T-cell (primary cell): ENCODE results near the gene HGD. TPM values are rescaled to one million over a fixed set of nuclear protein-coding genes. Genes with fewer than 3 reads are reported as not detected.
A peak's percentile ranks its signal among the peaks of the same experiment; 100 is the strongest.

ENCODE experiments used
- ATAC-seq, 4 experiments: fragments of 200-7000 bp in 3 of 4; fragments of 150-1000 bp in 1 of 4; cut with Tn5 transposase; replicated peaks in 1 of 4; 1 replicate in 3 of 4; 2 replicates in 1 of 4; pipeline ENCODE4 v1.10.0; 2021; ENCODE audit warnings: moderate library complexity in 3 of 4, mild to moderate bottlenecking in 2 of 4, moderate number of reproducible peaks in 1 of 4
- CTCF ChIA-PET, 2 donors: fragments of 300-600 bp; sonication (Branson Sonifier 250); formaldehyde crosslinking; loops; one replicate each; lab custom pipeline; 2022; ENCODE audit warnings: antibody characterized with exemption in 2 of 2; lab: Charles Lee
- POLR2A ChIA-PET, 2 donors: fragments of 300-600 bp; sonication (Branson Sonifier 250); formaldehyde crosslinking; loops; one replicate each; lab custom pipeline; 2022; ENCODE audit warnings: antibody characterized with exemption in 2 of 2; lab: Charles Lee
- DNase-seq, 35 experiments: peaks; one replicate each; pipeline versions ENCODE4 v3.0.0 to v3.0.0-alpha.2; 2013 to 2023
- H3K27ac ChIP-seq: one replicate; pipeline ENCODE4 v1.5.1; 2013; ENCODE audit warnings: low read length
- H3K27me3 ChIP-seq, 2 experiments: replicated peaks in 1 of 2; 1 replicate in 1 of 2; 2 replicates in 1 of 2; pipeline versions ENCODE4 v1.6.1 to v1.7.0; 2013; ENCODE audit warnings: low read length in 1 of 2, mixed read lengths in 1 of 2; ENCODE audit not compliant: control insufficient read depth in 2 of 2, insufficient read depth in 2 of 2; ENCODE audit errors: extremely low read depth in 1 of 2
- H3K36me3 ChIP-seq, 2 donors: 1 replicate in 1 of 2; 2 replicates in 1 of 2; pipeline versions ENCODE4 v1.6.1 to v1.7.0; 2013; ENCODE audit warnings: low read length in 1 of 2; ENCODE audit not compliant: control insufficient read depth in 2 of 2, insufficient read depth in 1 of 2; ENCODE audit errors: extremely low read depth in 1 of 2
- H3K4me1 ChIP-seq, 2 experiments: 1 replicate in 1 of 2; 2 replicates in 1 of 2; pipeline versions ENCODE4 v1.6.1 to v1.7.0; 2013; ENCODE audit warnings: low read length in 2 of 2, mixed read lengths in 1 of 2; ENCODE audit not compliant: insufficient read depth in 2 of 2, control insufficient read depth in 1 of 2; ENCODE audit errors: extremely low read depth in 1 of 2
- H3K4me3 ChIP-seq, 2 donors: 1 replicate in 1 of 2; 2 replicates in 1 of 2; pipeline versions ENCODE4 v1.5.1 to v1.7.0; 2013; ENCODE audit warnings: mild to moderate bottlenecking in 2 of 2, low read length in 1 of 2, moderate library complexity in 1 of 2; ENCODE audit not compliant: control insufficient read depth in 1 of 2; ENCODE audit errors: extremely low read depth in 1 of 2
- H3K9me3 ChIP-seq: 2 replicates; pipeline ENCODE4 v1.7.0; 2013
- H3K27ac Mint-ChIP-seq, 2 donors: one replicate each; pipeline ENCODE4 v1.8.0; 2020 to 2021; ENCODE audit warnings: mild to moderate bottlenecking in 2 of 2, mixed read lengths in 2 of 2
- H3K27me3 Mint-ChIP-seq, 2 donors: one replicate each; pipeline ENCODE4 v1.8.0; 2021 to 2022; ENCODE audit warnings: mixed read lengths in 2 of 2
- H3K36me3 Mint-ChIP-seq: one replicate; pipeline ENCODE4 v1.8.0; 2021; ENCODE audit warnings: mixed read lengths
- H3K4me1 Mint-ChIP-seq, 3 donors: one replicate each; pipeline ENCODE4 v1.8.0; 2020 to 2022; ENCODE audit warnings: mixed read lengths in 3 of 3, mild to moderate bottlenecking in 1 of 3
- H3K4me3 Mint-ChIP-seq, 3 donors: one replicate each; pipeline ENCODE4 v1.8.0; 2020 to 2022; ENCODE audit warnings: mild to moderate bottlenecking in 3 of 3, mixed read lengths in 3 of 3, moderate library complexity in 3 of 3
- H3K9me3 Mint-ChIP-seq, 3 donors: one replicate each; pipeline ENCODE4 v1.8.0; 2020 to 2022; ENCODE audit warnings: mixed read lengths in 3 of 3
- WGBS: methylation state at CpG from one replicate; pipeline ENCODE4 v1.1.5; 2013; ENCODE audit warnings: missing lambda C conversion rate; ENCODE audit not compliant: insufficient coverage; 5-methylcytosine and 5-hydroxymethylcytosine counted together
- total RNA-seq, 35 experiments: library from RNA in 6 of 35; stranded (reverse) in 6 of 35; fragments of 120-200 nt in 1 of 35; gene quantifications; one replicate each; pipeline versions ENCODE4 v1.2.1 to v1.2.4 and lab custom pipeline; 2013 to 2026

Gene HGD
- total RNA-seq, 5 donors from 2014 or later (not counting 1 experiment from before 2014, with no cell fraction given) = 1.5 to 4.1 (median 2.6) TPM

DNA sequence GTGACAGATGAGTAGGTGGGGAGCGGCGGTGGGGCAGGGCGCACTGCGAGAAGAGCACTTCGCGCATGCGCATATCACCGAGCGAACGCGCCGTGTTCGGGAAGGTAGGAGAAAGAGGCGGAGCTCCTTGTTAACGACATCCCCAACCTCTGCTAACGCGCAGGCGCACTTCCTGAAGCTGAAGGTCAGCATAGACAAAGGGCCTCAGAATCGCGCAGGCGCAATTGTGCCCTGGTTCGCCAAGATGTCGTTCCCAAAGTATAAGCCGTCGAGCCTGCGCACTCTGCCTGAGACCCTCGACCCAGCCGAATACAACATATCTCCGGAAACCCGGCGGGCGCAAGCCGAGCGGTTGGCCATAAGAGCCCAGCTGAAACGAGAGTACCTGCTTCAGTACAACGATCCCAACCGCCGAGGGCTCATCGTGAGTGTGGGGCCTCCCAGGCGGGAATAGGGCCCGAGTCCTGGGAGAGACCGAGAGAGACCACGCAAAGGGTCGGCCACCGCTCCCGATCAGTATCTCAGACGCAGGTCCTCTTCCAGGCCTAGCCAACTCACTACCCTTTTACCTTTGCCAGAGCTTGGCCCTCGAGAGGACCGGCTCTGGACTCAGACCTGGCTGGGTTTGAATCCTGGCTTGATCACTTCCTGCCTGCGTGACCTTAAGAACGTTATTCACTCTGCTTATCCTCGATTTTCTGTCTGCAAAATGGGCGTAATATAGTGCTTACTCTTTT lies 85.8 kb downstream of the HGD start, which contains the start of gene NDUFB4:
NDUFB4 (plus strand) TSS at position 221 of the 737 bp plus-strand sequence; CDS start at position 245, 24 bp downstream.
- Mint-ChIP-seq H3K4me3 (peak within 1 kb of the TSS in 2 of 3 donors; percentile 94 to 96), H3K4me1 (peaks cover 9 to 14% (median 10%) of the 10 kb centered on the region in 3 donors)
- WGBS = under 1% methylated on average over 46 of the region's 53 CpGs

DNA sequence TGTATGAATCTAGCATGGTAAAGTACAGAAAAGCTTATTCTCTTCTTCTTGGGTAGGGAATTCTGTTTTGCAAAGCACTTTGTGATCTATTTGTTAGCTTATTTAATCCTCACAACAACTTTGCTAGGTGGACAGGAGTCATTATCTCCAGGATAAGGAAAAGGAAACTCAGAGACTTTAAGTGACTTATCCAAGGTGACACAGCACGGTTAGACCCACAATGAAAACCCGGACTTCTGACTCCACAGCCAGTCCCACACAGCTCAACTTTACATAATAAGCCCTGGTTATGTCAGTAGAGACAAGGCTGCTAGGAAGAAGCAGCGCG lies 86.3 kb downstream of the HGD start:
- Histone ChIP-seq H3K27ac (peak overlapping the region; percentile 96), H3K27me3 (no peaks in the 10 kb centered on the region), H3K4me1 (peaks cover 11 to 20% of the 10 kb centered on the region in 2 experiments), H3K9me3 (no peaks in the 10 kb centered on the region), H3K4me3 (peak overlapping the region; percentile 91 to 97), H3K36me3 (peaks cover 0 to 25% of the 10 kb centered on the region in 2 donors)
- Mint-ChIP-seq H3K27me3 (no peaks in the 10 kb centered on the region), H3K27ac (peak overlapping the region; percentile 94 to 97), H3K9me3 (no peaks in the 10 kb centered on the region), H3K4me1 (peaks cover 9 to 10% (median 9%) of the 10 kb centered on the region in 3 donors), H3K4me3 (peak overlapping the region in 2 of 3 donors; percentile 94 to 96), H3K36me3 (peaks cover 4% of the 10 kb centered on the region)
- ChIA-PET POLR2A (interaction anchor here (0.6 to 1.6 kb wide), 15 partner anchors 28 to 502 kb away, joined by 3 to 21 read pairs (median 4); partner anchors contain the start of genes GTF2E1 (in 2 of the 2) and RABL3 (in 1 of the 2)), CTCF (interaction anchor here (0.6 to 2.9 kb wide), 25 partner anchors 26 to 1969 kb away, joined by 3 to 46 read pairs (median 4); partner anchors contain the start of genes DTX3L (in 1 of the 2), GSK3B (in 1 of the 2), GTF2E1 (in 1 of the 2) and IGSF11 (in 1 of the 2))
- DNase-seq = no peak
- ATAC-seq = no peak
- WGBS = no CpG with 5 or more reads among the region's 4 CpGs

More for the DNA sequence above, 85.8 kb downstream of the HGD start, which contains the start of gene NDUFB4:
- DNase-seq = peak; percentile 82 to 98 (median 93)
- no peaks in the 10 kb centered on the region for H3K27me3 Mint-ChIP-seq
- peaks cover 0 to 30% of the 10 kb centered on the region in 2 donors for H3K36me3 ChIP-seq
- H3K4me1 ChIP-seq = peaks cover 11 to 20% of the 10 kb centered on the region in 2 experiments
- no peaks in the 10 kb centered on the region for H3K9me3 ChIP-seq
- peak; percentile 94 to 97 (median 96) for ATAC-seq
- ChIA-PET POLR2A (interaction anchor here (0.5 to 1.6 kb wide), 17 partner anchors 29 to 765 kb away, joined by 3 to 21 read pairs (median 4); partner anchors contain the start of genes GTF2E1 (in 2 of the 2) and RABL3 (in 1 of the 2)), CTCF (interaction anchor here (0.6 to 2.9 kb wide), 25 partner anchors 27 to 1968 kb away, joined by 3 to 46 read pairs (median 4); partner anchors contain the start of genes DTX3L (in 1 of the 2), GSK3B (in 1 of the 2), GTF2E1 (in 1 of the 2) and IGSF11 (in 1 of the 2))
- H3K27ac ChIP-seq = peak within 1 kb of the TSS; percentile 96
- H3K36me3 Mint-ChIP-seq = peaks cover 9% of the 10 kb centered on the region
- peak within 1 kb of the TSS; percentile 94 to 97 for H3K27ac Mint-ChIP-seq
- no peaks in the 10 kb centered on the region for H3K9me3 Mint-ChIP-seq
- no peaks in the 10 kb centered on the region for H3K27me3 ChIP-seq
- H3K4me3 ChIP-seq = peak within 1 kb of the TSS; percentile 91 to 97

DNA sequence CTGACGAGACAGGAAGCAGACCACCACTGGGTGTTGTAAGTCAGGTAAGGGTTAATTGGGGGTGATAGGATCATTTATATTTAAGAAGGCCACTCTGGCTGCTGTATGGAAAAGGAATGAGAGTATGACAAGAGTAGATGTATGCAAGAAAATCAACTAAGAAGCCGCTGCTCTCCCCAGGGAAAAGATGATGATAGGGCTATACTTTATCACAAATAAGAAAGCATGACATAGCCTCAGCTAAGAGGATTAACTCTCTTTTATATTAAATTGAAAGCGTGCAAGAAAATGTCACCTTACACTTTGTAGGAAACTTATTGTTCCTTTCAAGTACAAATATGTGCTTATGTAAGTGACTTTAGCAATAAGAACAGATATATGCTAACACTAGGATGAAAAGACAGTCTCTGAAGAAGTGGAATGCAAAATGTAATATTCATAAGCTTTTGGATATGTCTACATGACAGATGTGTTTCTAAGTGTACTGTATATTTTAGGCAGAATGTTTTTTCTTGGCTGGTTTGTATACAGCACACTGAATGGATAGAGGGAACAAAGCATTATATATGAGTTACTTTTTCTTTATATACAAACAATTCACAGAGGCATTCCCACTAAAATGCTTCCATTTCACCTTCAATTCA lies 94.6 kb downstream of the HGD start:
- CTCF ChIA-PET = no interaction called here

More for the DNA sequence above, 94.6 kb downstream of the HGD start:
- ATAC-seq = no peak
- Histone ChIP-seq H3K9me3 (no peaks in the 10 kb centered on the region), H3K27me3 (no peaks in the 10 kb centered on the region), H3K4me1 (no peaks in the 10 kb centered on the region), H3K4me3 (no peak overlapping the region), H3K27ac (no peak overlapping the region), H3K36me3 (no peaks in the 10 kb centered on the region)
- Mint-ChIP-seq H3K4me1 (no peaks in the 10 kb centered on the region), H3K4me3 (no peak overlapping the region), H3K27me3 (peaks cover 0 to 1% of the 10 kb centered on the region in 2 donors), H3K36me3 (no peaks in the 10 kb centered on the region), H3K27ac (no peak overlapping the region), H3K9me3 (peaks cover 0 to 3% (median 0%) of the 10 kb centered on the region in 3 donors)
- WGBS = 91% methylated on average over 1 of the region's 3 CpGs
- POLR2A ChIA-PET = no interaction called here
- no peak for DNase-seq

Other genes with a start within 250 kb of the HGD start
- gene FSTL1, start 231.2 kb downstream of the HGD start, total RNA-seq = 1 to 10 TPM in 3 of 5 donors, under 1 TPM in 2; 0.76 to 5.1 (median 1.5) TPM
- 10 to 100 TPM; 59.3 to 79.6 (median 73.6) TPM for gene NDUFB4, start 85.9 kb downstream of the HGD start, total RNA-seq
- gene RABL3, start 60.3 kb upstream of the HGD start, total RNA-seq = 10 to 100 TPM; 14.7 to 31.8 (median 25.0) TPM
- 10 to 100 TPM; 13.3 to 28.5 (median 26.0) TPM for gene GTF2E1, start 60.5 kb upstream of the HGD start, total RNA-seq
- not detected for gene STXBP5L, start 226.0 kb upstream of the HGD start, total RNA-seq